Activated effector memory CD4-positive, alpha-beta T cell treated with Interleukin-2 at 50 U/mL for 16 hours (primary cell): Measurements from ENCODE around the gene AMIGO1.

Source experiments
- DNase-seq: peaks from one replicate; pipeline ENCODE4 v3.0.0-alpha.2; 2020

Gene AMIGO1

DNA sequence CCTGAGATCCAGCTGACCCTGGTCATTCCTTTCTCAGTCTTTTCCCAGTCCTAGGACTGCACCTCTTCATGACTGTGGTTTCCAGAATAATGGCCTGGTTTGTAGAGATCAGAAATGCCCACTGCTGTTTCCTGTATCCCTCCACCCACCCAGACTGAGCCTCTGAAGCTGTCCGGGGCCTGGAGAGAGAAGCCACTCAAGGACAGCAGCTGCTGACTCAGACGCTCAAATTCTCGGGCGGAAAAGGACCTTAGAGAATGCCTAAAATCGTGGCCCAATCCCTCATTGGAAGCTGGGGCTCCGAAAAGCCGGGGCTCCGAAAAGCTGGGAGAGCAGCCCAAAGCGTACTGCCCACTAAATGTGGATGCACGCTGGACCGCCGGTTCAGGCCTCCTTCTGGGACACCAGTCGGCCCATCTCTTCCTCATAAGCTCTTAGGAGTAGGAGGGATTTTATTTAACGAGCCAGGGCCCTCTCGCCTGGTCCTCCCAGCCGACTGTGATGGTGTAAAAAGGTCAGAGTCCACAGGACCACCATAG, 22.4 kb upstream of the AMIGO1 start:
- DNase-seq = no peak

GRCh38 chr1:109531380-109531779, 21.9 kb upstream of the AMIGO1 start:
- DNase-seq = no peak

GRCh38 chr1:109530457-109531087, 21.0 kb upstream of the AMIGO1 start:
- DNase-seq = no peak

DNA sequence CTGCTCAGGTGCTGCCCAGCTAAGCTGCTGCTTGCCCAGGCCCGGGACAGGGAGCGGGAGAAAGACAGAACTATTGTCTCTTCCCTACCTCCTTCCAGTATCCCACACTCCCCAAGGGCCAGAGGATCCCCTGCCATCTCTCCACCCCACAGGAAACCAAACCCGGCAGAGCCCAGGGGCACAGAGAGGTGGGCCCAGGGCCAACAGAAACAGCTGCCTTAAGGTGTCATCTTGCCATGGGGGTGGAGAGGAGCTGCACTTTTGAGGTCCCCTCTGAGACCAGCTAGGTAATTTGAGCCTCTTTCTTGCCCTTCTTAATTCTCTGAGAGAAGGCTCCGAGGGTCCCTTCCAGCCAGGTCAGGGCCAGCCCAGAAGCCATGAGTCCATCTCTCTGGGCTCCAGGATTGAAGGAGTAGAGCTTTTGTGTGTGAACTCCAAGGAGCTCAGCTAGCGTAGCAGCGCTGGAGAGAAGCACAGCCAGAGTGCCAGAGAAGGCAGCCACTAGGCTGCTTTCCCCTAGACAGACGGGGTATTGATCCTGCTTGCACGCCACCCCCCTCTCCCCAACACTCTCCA, 20.4 kb upstream of the AMIGO1 start:
- no peak for DNase-seq

DNA sequence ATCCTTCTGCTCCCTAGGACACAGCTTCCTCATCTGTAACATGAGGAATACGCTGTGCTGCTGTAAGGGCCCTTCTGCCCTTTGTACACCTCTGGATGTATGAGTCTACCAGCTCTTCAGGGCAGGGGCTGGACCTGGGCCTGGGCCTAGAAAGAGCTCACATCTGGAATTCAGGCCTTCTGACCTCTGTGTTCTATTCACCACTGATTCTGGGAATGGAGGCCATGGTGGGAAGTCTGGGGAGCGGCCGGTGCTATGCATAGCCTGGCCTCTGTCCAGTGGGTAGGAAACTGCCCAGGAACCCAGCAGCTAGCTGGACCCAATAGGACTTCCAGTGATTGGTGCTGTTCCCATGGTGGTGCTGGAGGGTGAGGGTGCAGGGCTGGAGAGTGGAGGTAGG, 19.2 kb upstream of the AMIGO1 start:
- no peak for DNase-seq

GRCh38 chr1:109527846-109528695, 18.5 kb upstream of the AMIGO1 start:
- DNase-seq = no peak

DNA sequence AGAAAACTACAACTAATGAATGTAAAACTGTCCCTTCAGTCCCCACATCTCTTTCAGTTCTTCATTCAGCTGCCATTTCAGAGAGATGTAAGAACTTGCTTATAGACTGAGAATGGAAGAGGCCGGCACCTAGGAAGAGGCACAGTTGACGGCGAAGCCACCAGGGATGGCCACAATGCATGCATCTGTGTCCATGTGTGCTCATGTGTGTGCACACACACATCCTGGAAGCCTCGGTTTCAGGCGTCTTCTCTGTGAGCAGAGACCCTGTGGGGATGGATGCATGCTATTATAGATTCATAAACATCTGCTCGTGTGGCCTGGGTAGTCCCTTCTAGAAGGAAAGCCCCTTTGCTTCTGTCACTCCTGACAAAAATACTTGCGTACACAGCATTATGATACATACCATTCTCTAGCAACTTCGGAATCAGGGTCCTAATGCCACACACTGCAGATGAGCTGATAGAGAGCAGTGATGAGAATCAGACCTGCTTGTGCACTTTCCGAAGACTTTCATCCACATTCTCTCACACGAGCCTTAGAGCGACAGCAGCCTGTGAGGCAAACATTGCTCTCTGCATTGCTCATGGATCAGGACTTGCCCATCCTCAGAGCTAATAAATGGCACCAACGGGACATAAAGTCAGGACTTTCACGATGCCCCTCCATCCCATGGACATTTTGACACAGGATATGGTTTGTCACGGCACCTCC, 17.7 kb upstream of the AMIGO1 start:
- DNase-seq = no peak

- no peak for DNase-seq
Measured at GRCh38 chr1:109523706-109524105, 14.2 kb upstream of the AMIGO1 start.

DNA sequence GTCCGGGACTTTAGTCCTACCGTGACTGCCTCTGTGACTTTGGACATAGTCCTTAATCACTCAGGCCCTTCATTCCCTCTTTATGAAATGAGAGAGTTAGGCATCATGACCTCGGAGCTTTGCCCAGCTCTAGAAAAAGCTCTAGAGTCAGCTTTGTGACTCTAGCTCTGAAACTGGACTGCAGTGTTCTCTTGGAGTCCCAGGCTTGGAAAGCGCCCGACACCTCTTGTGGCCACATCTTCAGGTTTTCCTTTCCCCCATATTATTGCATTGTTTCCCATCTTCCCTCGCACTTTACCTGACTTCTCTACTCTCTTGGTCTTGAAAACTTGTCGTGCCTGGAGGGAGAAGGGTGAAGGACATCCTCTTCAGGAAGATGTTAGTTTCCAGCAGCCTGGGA, 12.5 kb upstream of the AMIGO1 start:
- DNase-seq = no peak

DNA sequence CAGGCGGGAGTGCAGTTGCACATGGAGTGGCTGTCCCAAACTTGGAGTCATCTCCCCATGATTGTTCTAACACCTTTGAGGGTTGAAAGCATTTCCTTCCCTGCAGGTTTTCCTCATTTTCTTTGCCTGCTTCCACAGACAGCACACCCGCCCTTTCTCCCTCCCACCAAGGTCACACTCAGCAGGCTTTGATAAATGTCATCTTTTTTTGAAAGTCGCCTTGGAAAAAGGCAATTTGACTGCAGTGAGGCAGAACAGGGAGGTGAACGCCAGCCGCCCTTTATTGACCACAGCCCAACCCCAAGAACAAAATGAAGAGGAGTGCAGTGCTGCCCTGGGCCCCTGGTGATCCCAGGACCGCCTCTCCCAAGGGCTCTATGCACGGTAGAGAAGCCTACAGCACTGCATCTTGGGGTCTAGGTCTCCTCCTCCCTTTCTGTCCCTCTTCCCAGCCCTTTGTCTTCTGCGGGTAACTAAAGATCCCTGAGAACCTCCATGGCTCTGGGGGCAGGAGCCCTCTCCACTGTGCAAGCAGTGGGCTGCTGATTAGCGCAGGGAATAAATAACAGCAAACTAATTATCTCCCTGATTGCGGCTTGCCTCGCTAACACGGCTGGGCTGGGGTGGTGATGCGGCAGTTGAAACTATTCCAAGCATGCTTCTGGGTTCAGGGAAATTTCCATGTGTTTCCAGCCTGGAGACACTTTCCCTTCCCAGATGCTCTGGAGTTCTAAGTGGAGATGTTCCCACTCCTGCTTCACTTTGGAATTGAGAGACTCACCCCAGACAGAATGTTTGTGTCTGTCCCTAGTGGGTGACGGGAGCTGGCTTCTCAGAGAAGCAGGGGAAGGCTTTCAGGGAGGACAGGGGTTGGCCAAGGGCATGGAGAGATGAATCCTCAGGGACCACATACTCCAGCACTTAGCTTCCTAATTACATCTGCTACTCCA, 11.8 kb upstream of the AMIGO1 start:
- no peak for DNase-seq

DNA sequence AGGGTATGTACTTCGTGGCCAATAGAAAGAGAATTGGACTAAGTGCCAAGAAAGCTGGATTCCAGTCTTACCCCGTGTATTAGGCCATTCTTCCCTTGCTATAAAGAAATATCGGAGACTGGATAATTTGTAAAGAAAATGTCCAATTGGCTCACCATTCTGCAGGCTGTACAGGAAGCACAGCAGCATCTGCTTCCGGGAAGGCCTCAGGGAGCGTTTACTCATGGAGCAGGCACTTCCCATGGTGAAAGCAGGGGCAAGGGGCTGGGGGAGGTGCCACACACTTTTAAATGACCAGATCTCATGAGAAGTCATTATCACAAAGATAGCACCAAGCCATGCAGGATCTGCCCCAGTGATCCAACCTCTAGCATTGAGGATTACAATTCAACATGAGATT, 7.8 kb upstream of the AMIGO1 start:
- DNase-seq = no peak

GRCh38 chr1:109516872-109517271, 7.3 kb upstream of the AMIGO1 start:
- no peak for DNase-seq

DNA sequence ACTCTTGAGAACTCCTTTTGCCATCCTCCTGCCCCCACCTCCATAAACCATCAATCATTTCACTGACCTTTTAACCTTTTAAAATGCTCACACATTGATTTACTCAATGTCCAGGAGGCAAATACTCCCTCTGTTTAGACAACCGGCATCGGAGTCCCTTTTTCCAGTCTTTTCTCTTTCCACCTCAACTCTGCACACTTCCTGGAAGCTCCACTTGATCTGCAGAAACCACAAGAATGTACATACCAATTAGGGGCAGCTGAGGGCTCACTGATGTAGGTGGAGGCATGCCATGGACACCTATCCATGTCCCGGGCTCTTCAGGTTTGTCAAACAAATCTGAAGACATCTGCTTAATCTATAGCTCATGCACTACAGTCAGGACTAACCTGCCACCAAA, 5.3 kb upstream of the AMIGO1 start:
- no peak for DNase-seq

GRCh38 chr1:109513110-109513710, 3.7 kb upstream of the AMIGO1 start:
- no peak for DNase-seq

DNA sequence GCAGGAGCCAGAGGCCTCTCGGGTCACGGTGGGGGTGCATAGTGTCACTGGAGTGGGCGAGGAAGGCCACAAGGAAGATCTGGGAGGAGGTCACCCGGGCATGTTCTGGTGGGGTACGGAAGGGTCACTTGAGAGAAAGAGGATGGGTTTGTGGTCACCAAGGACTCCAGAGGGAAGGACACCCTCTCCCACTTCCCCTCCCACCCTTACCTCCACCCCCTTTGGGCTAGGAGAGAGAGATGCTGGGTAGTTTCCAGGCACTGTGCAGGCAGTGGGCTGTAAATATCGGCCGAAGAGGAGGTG, 703 bp downstream of the AMIGO1 start:
- DNase-seq = no peak

- DNase-seq = no peak
Measured at GRCh38 chr1:109508001-109508872, 1.3 kb downstream of the AMIGO1 start.

GRCh38 chr1:109504974-109505373, 4.6 kb downstream of the AMIGO1 start:
- DNase-seq = no peak

- DNase-seq = no peak
Measured at GRCh38 chr1:109503935-109504334, 5.6 kb downstream of the AMIGO1 start.

GRCh38 chr1:109502364-109502851, 7.1 kb downstream of the AMIGO1 start:
- DNase-seq = peak; percentile 36

DNA sequence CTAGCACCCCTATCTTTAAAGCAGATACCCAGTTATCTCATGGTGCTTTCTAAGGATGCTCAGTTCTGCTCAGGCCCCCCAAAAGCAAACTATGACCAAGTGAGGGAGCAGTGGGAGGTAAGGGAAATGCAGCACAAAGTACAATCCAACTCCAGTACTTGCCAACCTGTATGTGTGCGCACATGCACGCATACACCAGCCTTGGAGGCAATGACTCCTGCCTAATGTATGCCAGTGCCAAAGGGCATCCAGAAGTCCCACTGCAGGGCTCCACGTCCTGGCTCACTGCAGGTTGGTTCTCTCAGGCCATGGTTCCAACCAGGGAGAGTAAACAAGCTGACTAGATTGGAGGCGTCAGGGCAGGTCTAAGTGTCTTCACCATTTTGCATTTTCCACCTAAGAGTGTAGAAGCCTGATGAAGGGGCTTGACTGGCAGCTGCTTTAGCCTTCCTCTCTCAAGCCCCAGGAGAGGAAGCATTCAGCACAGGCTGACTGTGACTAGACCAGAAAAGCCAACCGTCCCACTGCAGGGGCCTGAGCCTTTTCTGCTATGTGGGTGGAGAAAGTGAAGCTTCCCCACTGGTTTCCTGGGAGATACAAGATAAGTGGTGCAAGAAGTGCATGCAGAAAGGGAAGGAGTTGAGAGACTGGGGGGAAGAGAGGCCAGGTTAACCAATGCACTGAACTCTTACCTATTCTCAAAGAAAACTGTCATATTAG, 7.7 kb downstream of the AMIGO1 start:
- no peak for DNase-seq
